H9 (cell line): Measurements from ENCODE around the gene STXBP6. TPM values are rescaled to one million over a fixed set of nuclear protein-coding genes. Genes with fewer than 3 reads are reported as not detected.

Source experiments
- DNase-seq: peaks from one replicate; pipeline ENCODE4 v3.0.0-alpha.2; 2017
- H2AFZ ChIP-seq: one replicate; pipeline ENCODE4 v1.6.1; 2013; ENCODE audit warnings: mild to moderate bottlenecking, low read length, control low read depth, moderate library complexity
- H2AK5ac ChIP-seq: 2 replicates; pipeline ENCODE4 v1.6.1; 2013; ENCODE audit warnings: low read length, control low read depth, mixed read lengths; ENCODE audit not compliant: insufficient read length
- H2BK120ac ChIP-seq: one replicate; pipeline ENCODE4 v1.6.1; 2013; ENCODE audit warnings: low read depth, mild to moderate bottlenecking, low read length, control low read depth, inconsistent platforms; ENCODE audit not compliant: poor library complexity, severe bottlenecking
- H2BK12ac ChIP-seq: 2 replicates; pipeline ENCODE4 v1.6.1; 2013; ENCODE audit warnings: low read length, control low read depth, mixed read lengths, low read depth; ENCODE audit not compliant: insufficient read length
- H2BK15ac ChIP-seq: 2 replicates; pipeline ENCODE4 v1.6.1; 2013; ENCODE audit warnings: low read depth, low read length, control low read depth
- H2BK20ac ChIP-seq: one replicate; pipeline ENCODE4 v1.6.1; 2013; ENCODE audit warnings: low read depth, mild to moderate bottlenecking, low read length, control low read depth, inconsistent platforms; ENCODE audit not compliant: poor library complexity, severe bottlenecking
- H2BK5ac ChIP-seq: 2 replicates; pipeline ENCODE4 v1.6.1; 2013; ENCODE audit warnings: low read length, control low read depth, mixed read lengths; ENCODE audit not compliant: insufficient read length
- H3K14ac ChIP-seq: 2 replicates; pipeline ENCODE4 v1.6.1; 2013; ENCODE audit warnings: low read length, control low read depth; ENCODE audit not compliant: insufficient read depth
- H3K18ac ChIP-seq: 2 replicates; pipeline ENCODE4 v1.6.1; 2013; ENCODE audit warnings: low read depth, mild to moderate bottlenecking, mixed read lengths, low read length, control low read depth; ENCODE audit not compliant: insufficient read length
- H3K23ac ChIP-seq: 2 replicates; pipeline ENCODE4 v1.6.1; 2013; ENCODE audit warnings: low read length, control low read depth, mixed read lengths, low read depth; ENCODE audit not compliant: insufficient read length
- H3K23me2 ChIP-seq: 2 replicates; pipeline ENCODE4 v1.6.1; 2013; ENCODE audit warnings: low read depth, mild to moderate bottlenecking, mixed read lengths, low read length, control low read depth; ENCODE audit not compliant: insufficient read length, poor library complexity, severe bottlenecking
- H3K27ac ChIP-seq: 2 replicates; pipeline ENCODE4 v1.5.1; 2013; ENCODE audit warnings: low read length, control low read depth, mixed read lengths, low read depth; ENCODE audit not compliant: insufficient read length
- H3K27me3 ChIP-seq: 2 replicates; pipeline ENCODE4 v1.6.1; 2013; ENCODE audit warnings: low read length, control low read depth, inconsistent platforms; ENCODE audit not compliant: insufficient read depth
- H3K4ac ChIP-seq: 2 replicates; pipeline ENCODE4 v1.6.1; 2013; ENCODE audit warnings: low read depth, mild to moderate bottlenecking, control low read depth, inconsistent platforms, low read length, moderate library complexity
- H3K4me1 ChIP-seq: 2 replicates; pipeline ENCODE4 v1.6.1; 2013; ENCODE audit warnings: low read length, control low read depth, inconsistent platforms; ENCODE audit not compliant: insufficient read depth
- H3K4me2 ChIP-seq: 2 replicates; pipeline ENCODE4 v1.6.1; 2013; ENCODE audit warnings: low read length, control low read depth, mixed read lengths; ENCODE audit not compliant: insufficient read length, insufficient read depth
- H3K56ac ChIP-seq: 2 replicates; pipeline ENCODE4 v1.6.1; 2013; ENCODE audit warnings: low read depth, mild to moderate bottlenecking, mixed read lengths, low read length, control low read depth; ENCODE audit not compliant: insufficient read length
- H3K79me1 ChIP-seq: 2 replicates; pipeline ENCODE4 v1.6.1; 2013; ENCODE audit warnings: low read depth, mild to moderate bottlenecking, moderate library complexity, low read length, control low read depth, inconsistent platforms; ENCODE audit not compliant: insufficient read depth, poor library complexity, severe bottlenecking
- H3K79me2 ChIP-seq: 2 replicates; pipeline ENCODE4 v1.6.1; 2013; ENCODE audit warnings: low read length, control low read depth, inconsistent platforms; ENCODE audit not compliant: insufficient read depth
- H3K9ac ChIP-seq: 2 replicates; pipeline ENCODE4 v1.6.1; 2013; ENCODE audit warnings: low read length, control low read depth, mixed read lengths; ENCODE audit not compliant: insufficient read length; ENCODE audit errors: extremely low read depth
- H3K9me3 ChIP-seq: one replicate; pipeline ENCODE4 v1.6.1; 2013; ENCODE audit warnings: low read depth, low read length, inconsistent platforms; ENCODE audit not compliant: control insufficient read depth
- H3T11ph ChIP-seq: one replicate; pipeline ENCODE4 v1.6.1; 2013; ENCODE audit warnings: mild to moderate bottlenecking, low read length, control low read depth, inconsistent platforms
- H4K20me1 ChIP-seq: one replicate; pipeline ENCODE4 v1.6.1; 2013; ENCODE audit not compliant: control insufficient read depth, insufficient read length, insufficient read depth
- H4K5ac ChIP-seq: 2 replicates; pipeline ENCODE4 v1.6.1; 2013; ENCODE audit warnings: low read depth, mild to moderate bottlenecking, mixed read lengths, low read length, control low read depth; ENCODE audit not compliant: insufficient read length
- H4K8ac ChIP-seq: replicated peaks from 2 replicates; pipeline ENCODE4 v1.6.1; 2013; ENCODE audit warnings: low read length, control low read depth, mixed read lengths, low read depth; ENCODE audit not compliant: insufficient read length
- H4K91ac ChIP-seq: 2 replicates; pipeline ENCODE4 v1.6.1; 2013; ENCODE audit warnings: low read depth, mild to moderate bottlenecking, moderate library complexity, mixed read lengths, low read length, control low read depth; ENCODE audit not compliant: insufficient read length
- H3K27ac Mint-ChIP-seq, 3 experiments: 2 replicates in 2 of 3; 3 replicates in 1 of 3; pipeline ENCODE4 v1.8.0; 2020 to 2021; ENCODE audit warnings: mixed read lengths in 3 of 3, mild to moderate bottlenecking in 1 of 3, moderate library complexity in 1 of 3
- H3K27me3 Mint-ChIP-seq: 2 replicates; pipeline ENCODE4 v1.8.0; 2021; ENCODE audit warnings: low read depth, mild to moderate bottlenecking, moderate library complexity, mixed read lengths
- H3K36me3 Mint-ChIP-seq, 3 experiments: 2 replicates in 2 of 3; 3 replicates in 1 of 3; pipeline ENCODE4 v1.8.0; 2020 to 2021; ENCODE audit warnings: low read depth in 3 of 3, mixed read lengths in 3 of 3; ENCODE audit not compliant: insufficient read depth in 1 of 3
- H3K4me1 Mint-ChIP-seq, 2 experiments: 2 replicates each; pipeline ENCODE4 v1.8.0; 2020; ENCODE audit warnings: mixed read lengths in 2 of 2
- H3K4me3 Mint-ChIP-seq, 2 experiments: 2 replicates in 1 of 2; 3 replicates in 1 of 2; pipeline ENCODE4 v1.8.0; 2020 to 2021; ENCODE audit warnings: mild to moderate bottlenecking in 2 of 2, mixed read lengths in 2 of 2, moderate library complexity in 1 of 2
- H3K9me3 Mint-ChIP-seq, 2 experiments: 2 replicates in 1 of 2; 3 replicates in 1 of 2; pipeline ENCODE4 v1.8.0; 2020; ENCODE audit warnings: mild to moderate bottlenecking in 2 of 2, mixed read lengths in 2 of 2, moderate library complexity in 1 of 2
- WGBS: extraction: QIAGEN DNeasy Blood & Tissue Kit; methylation state at CpG from one replicate; pipeline ENCODE4 v1.1.7; 2013; ENCODE audit warnings: missing lambda C conversion rate, low lambda C conversion rate, mixed read lengths; ENCODE audit not compliant: insufficient read length; ENCODE audit errors: extremely low coverage; 5-methylcytosine and 5-hydroxymethylcytosine counted together
- total RNA-seq: library from RNA; stranded (reverse); gene quantifications from 2 replicates; pipeline ENCODE4 v1.2.1, GENCODE V29; 2021
- TF ChIP-seq, protein P1 (sequence below): fragments of 200-600 bp; sonication (generic); conservative IDR thresholded peaks from 3 replicates; pipeline ENCODE4 v1.8.0; 2021; ENCODE audit warnings: antibody characterized with exemption, mild to moderate bottlenecking

Gene STXBP6
- total RNA-seq, 1 experiment from 2014 or later, result 3.6 TPM

DNA sequence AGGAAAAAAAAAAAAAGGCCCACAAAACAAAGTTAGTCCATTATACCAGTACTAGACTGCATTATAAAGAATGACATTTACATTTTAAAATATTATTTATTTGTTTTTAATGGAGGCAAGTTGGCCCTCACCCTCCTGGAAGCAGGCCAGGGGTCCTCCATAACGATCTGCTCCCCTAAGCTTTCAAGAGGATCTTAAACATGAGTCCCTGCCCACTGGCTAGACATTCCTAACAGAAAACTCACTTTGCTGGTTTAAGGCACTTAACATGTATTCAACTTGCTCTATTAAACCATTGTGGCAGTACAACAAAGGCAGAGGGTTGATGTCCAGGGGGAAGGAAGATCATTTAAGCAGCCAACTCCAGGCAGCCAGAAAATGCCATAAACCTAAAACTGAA is 111.4 kb downstream of the STXBP6 start:
- Histone ChIP-seq H2AFZ (no peak overlapping the region), H2BK20ac (no peak overlapping the region), H3K27ac (no peak overlapping the region), H3K27me3 (no peaks in the 10 kb centered on the region), H3K56ac (no peak overlapping the region), H3K4me2 (no peak overlapping the region), H2BK15ac (no peak overlapping the region), H2BK120ac (no peak overlapping the region), H2BK5ac (no peak overlapping the region), H4K91ac (no peak overlapping the region), H3K14ac (no peak overlapping the region), H4K5ac (no peak overlapping the region), H3K79me2 (no peaks in the 10 kb centered on the region), H3K4ac (no peak overlapping the region), H3K23ac (no peak overlapping the region), H2BK12ac (no peak overlapping the region), H3K79me1 (no peaks in the 10 kb centered on the region), H3T11ph (no peak overlapping the region), H2AK5ac (no peak overlapping the region), H3K9me3 (no peaks in the 10 kb centered on the region), H3K23me2 (no peaks in the 10 kb centered on the region), H3K18ac (no peak overlapping the region), H3K4me1 (peaks cover 10% of the 10 kb centered on the region; the same call in 1 of the 2 replicates), H3K9ac (no peak overlapping the region), H4K8ac (no peak overlapping the region), H4K20me1 (no peaks in the 10 kb centered on the region)
- Mint-ChIP-seq H3K4me3 (no peak overlapping the region), H3K4me1 (peaks cover 28 to 33% of the 10 kb centered on the region in 2 experiments), H3K27me3 (no peaks in the 10 kb centered on the region), H3K27ac (no peak overlapping the region; a peak in 1 of 7 replicates), H3K36me3 (no peaks in the 10 kb centered on the region), H3K9me3 (no peaks in the 10 kb centered on the region)
- no CpG with 5 or more reads among the region's 1 CpG for WGBS
- DNase-seq, result no peak
- TF ChIP-seq, protein P1, sequence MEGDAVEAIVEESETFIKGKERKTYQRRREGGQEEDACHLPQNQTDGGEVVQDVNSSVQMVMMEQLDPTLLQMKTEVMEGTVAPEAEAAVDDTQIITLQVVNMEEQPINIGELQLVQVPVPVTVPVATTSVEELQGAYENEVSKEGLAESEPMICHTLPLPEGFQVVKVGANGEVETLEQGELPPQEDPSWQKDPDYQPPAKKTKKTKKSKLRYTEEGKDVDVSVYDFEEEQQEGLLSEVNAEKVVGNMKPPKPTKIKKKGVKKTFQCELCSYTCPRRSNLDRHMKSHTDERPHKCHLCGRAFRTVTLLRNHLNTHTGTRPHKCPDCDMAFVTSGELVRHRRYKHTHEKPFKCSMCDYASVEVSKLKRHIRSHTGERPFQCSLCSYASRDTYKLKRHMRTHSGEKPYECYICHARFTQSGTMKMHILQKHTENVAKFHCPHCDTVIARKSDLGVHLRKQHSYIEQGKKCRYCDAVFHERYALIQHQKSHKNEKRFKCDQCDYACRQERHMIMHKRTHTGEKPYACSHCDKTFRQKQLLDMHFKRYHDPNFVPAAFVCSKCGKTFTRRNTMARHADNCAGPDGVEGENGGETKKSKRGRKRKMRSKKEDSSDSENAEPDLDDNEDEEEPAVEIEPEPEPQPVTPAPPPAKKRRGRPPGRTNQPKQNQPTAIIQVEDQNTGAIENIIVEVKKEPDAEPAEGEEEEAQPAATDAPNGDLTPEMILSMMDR, result no peak
